ENCODE measurements around the gene DYNLT2B. TPM values are rescaled to one million over a fixed set of nuclear protein-coding genes. Genes with fewer than 3 reads are reported as not detected.

Gene DYNLT2B
- 3.9 and 5.6 TPM in 2 replicates for total RNA-seq

DNA sequence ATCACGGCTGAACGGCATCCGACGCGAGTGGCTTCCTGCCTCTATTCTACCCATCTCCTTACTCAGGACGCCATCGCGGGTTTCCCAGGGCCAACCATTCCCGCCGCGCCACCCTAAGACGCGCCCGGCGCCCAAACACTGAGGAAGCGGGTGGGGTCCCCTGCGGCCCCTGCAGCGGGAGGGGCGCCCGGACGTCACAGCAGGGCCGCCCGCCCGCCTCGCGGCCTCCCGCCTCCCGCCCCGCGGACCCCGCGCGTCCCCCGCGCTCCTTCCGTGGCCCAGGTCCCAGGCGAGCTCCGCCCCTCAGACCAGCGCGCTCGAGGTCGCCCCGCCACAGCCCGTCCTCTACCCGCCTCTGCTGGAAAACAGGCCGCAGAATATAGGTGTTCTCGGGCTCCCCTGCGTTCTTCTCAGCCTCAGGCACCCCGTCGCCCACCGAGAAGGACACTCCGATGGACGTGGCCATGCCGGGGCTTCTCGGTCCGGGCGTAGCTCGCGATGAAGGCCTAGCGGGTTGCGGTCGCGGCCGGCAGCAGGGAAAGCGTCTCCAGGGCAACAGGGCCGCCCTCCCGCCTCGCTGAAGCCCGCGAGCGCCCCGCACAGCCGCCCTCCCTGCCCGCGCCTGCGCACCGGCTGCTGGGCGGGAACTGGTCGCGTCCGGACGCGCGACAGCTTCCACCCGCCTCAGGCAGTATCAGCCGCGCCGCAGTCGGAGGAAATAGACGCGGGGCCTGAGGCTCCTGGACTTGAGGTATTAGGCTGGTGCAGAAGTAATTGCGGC is at the start of gene DYNLT2B:
DYNLT2B (minus strand) TSS at position 554 of the 781 bp plus-strand sequence; CDS start at position 466, 88 bp downstream.

DNA sequence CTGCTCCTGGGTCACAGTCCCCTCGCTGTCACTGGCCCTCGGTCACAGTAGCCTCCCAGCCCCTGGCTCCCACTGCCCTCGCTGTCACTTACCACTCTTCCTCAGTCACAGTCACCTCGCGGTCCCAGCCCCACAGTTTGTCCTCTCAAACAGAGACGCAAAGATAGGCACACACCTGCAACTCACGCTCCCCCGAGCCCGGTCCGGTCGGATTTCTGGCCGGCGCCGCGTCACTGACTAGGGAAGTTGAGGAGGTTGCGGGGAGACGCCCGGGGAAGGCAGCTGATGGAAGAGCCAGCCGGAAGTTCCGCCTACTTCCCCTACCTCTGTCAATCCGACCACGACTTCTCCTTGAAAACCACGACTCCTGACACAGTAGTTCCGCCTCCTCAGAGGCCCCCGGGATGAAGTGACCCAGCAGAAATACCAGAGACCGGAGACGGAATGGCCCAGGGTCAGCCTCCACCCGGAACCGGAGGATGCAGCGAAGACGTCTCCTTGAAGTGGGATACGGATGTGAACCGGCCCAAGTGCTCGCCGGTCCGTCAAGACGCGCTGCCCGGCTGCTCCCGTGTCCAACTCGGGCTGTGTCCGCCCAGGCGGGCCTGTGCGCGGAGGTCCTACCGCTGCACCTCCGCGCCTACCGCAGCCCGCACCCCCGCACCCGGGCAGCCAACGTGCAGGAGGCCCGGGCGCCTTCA is 30.4 kb downstream of the DYNLT2B start, which contains the start of gene PCYT1A:
PCYT1A (minus strand) TSS at position 287 of the 701 bp plus-strand sequence. CDS start 17,195 bp downstream, outside the sequence.

Small RNA genes within 50 kb of the gene (small RNA-seq; reads per million reads assigned to genes)
- gene AC069257.2, result not detected
- 0.33 reads per million for gene RNU6-910P

Other genes with a start within 250 kb of the DYNLT2B start
- 84.5 and 94.8 TPM in 2 replicates for gene TFRC, start 236.2 kb downstream of the DYNLT2B start, total RNA-seq
- not detected in 2 replicates for gene ZDHHC19, start 106.8 kb downstream of the DYNLT2B start, total RNA-seq
- gene SLC51A, start 101.7 kb downstream of the DYNLT2B start, total RNA-seq, result not detected in 2 replicates
- 144 and 152 TPM in 2 replicates for gene PCYT1A, start 30.5 kb downstream of the DYNLT2B start, total RNA-seq
- gene TM4SF19, start 20.1 kb upstream of the DYNLT2B start, total RNA-seq, result 0.49 TPM in 1 of 2 replicates, not detected in the other
- gene UBXN7, start 114.2 kb upstream of the DYNLT2B start, total RNA-seq, result 22.8 and 24.0 TPM in 2 replicates
- gene RNF168, start 185.5 kb upstream of the DYNLT2B start, total RNA-seq, result 14.3 and 15.7 TPM in 2 replicates
- gene SMCO1, start 197.1 kb upstream of the DYNLT2B start, total RNA-seq, result 0.16 TPM in 1 of 2 replicates, not detected in the other